ENCODE data around the gene IKZF1.
"Not testable (repeated sequence)": the region's sequence is repeated elsewhere in the genome, so short reads cannot be mapped to it uniquely, and the experiment has no call there.

Gene IKZF1

DNA sequence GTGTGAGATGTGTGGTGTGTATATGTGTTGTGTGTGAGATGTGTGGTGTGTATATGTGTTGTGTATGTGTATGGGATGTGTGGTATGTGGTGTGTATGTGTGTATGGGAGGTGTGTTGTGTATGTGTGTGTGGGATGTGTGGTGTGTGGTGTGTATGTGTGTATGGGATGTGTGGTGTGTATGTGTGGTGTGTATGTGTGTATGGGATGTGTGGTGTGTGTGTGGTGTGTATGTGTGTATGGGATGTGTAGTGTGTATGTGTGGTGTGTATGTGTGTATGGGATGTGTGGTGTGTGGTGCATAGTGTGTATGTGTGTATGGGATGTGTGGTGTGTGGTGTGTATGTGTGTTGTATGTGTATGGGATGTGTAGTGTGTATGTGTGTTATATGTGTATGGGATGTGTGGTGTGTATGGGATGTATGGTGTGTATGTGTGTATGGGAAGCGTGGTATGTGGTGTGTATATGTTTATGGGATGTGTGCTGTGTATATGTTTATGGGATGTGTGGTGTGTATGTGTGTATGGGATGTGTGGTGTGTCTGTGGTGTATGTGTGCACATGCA, 30.8 kb downstream of the IKZF1 start:
- Histone ChIP-seq H3K27ac (replicated peaks) (peak overlapping the region; percentile 92), H3K4me3 (replicated peaks; ENCODE audit: insufficient read depth, low read length) (no peak overlapping the region), H3K27me3 (ENCODE audit: insufficient read depth, poor library complexity, severe bottlenecking) (no peaks in the 10 kb centered on the region)
- DNase-seq (ENCODE audit: low read depth in 1 of 2, low spot score in 1 of 2), result no peak
- TF ChIP-seq GABPA (IDR thresholded peaks at IDR 0.05; ENCODE audit: low read depth), result no peak
- no peak; the same call in 1 of the 2 replicates for TF ChIP-seq POLR2AphosphoS5 (IDR thresholded peaks at IDR 0.05; ENCODE audit: low read depth)
- TF ChIP-seq REST (IDR thresholded peaks at IDR 0.05; ENCODE audit: insufficient replicate concordance, low read depth), result no peak

GRCh38 chr7:50335795-50336754, 31.6 kb downstream of the IKZF1 start:
- H3K27me3 ChIP-seq (ENCODE audit: insufficient read depth, poor library complexity, severe bottlenecking), result no peaks in the 10 kb centered on the region
- DNase-seq (ENCODE audit: low read depth in 1 of 2, low spot score in 1 of 2), result peak; percentile 86 to 95
- no peak overlapping the region for H3K4me3 ChIP-seq (replicated peaks; ENCODE audit: insufficient read depth, low read length)
- H3K27ac ChIP-seq (replicated peaks), result peak overlapping the region; percentile 92
- TF ChIP-seq REST (IDR thresholded peaks at IDR 0.05; ENCODE audit: insufficient replicate concordance, low read depth) (no peak), POLR2AphosphoS5 (IDR thresholded peaks at IDR 0.05; ENCODE audit: low read depth) (peak; percentile 72), SPI1 (IDR thresholded peaks at IDR 0.05; ENCODE audit: borderline replicate concordance, low read depth) (peak; percentile 49; the same call in 1 of the 2 replicates), GABPA (IDR thresholded peaks at IDR 0.05; ENCODE audit: low read depth) (no peak), CTCF (IDR thresholded peaks at IDR 0.05; ENCODE audit: insufficient read depth, low read length) (no peak)

DNA sequence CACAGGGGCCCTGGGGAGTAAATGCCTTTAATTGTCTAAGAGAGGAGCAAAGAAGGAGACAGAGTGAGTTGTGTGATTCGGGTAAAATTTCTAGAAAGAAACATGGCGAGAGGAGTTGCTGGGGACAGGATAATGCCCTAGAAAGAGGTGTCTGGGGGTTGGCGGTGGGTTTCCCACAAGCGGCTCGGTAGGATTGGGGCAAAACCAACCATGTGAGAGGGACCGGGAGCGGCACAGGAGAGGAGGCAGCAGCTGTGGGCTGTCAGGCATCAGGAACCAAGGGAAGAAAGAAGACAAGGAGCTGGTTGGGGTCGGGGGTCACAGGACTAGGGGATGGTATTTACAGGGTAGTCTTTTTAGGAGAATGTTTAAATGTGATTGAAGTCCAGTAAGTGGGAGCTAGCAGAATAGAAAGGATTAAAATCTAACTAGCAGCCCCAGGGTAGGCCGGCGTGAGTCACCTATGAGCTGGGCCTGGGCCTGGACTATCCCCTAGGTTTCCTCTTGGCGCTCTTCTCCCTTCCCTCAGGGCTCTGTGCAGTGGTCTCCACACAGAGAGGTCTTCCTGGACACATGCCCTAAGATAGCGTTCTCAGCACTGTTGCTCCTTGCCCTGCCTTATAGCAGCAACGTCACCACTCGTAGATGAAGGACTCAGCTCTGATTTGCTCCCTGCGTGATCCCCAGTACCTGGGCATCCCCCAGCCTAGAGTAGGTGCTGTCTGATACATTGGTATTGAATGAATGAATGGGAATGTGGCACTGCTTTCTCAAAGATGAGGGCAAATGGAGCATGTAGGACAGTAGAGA, 32.6 kb downstream of the IKZF1 start:
- Histone ChIP-seq H3K27me3 (ENCODE audit: insufficient read depth, poor library complexity, severe bottlenecking) (no peaks in the 10 kb centered on the region), H3K27ac (replicated peaks) (peak overlapping the region; percentile 92), H3K4me3 (replicated peaks; ENCODE audit: insufficient read depth, low read length) (no peak overlapping the region)
- TF ChIP-seq SPI1 (IDR thresholded peaks at IDR 0.05; ENCODE audit: borderline replicate concordance, low read depth), result no peak
- no peak for TF ChIP-seq GABPA (IDR thresholded peaks at IDR 0.05; ENCODE audit: low read depth)
- TF ChIP-seq REST (IDR thresholded peaks at IDR 0.05; ENCODE audit: insufficient replicate concordance, low read depth), result no peak
- TF ChIP-seq POLR2AphosphoS5 (IDR thresholded peaks at IDR 0.05; ENCODE audit: low read depth), result no peak
- no peak for TF ChIP-seq CTCF (IDR thresholded peaks at IDR 0.05; ENCODE audit: insufficient read depth, low read length)
- no peak for DNase-seq (ENCODE audit: low read depth in 1 of 2, low spot score in 1 of 2)

- H3K27me3 ChIP-seq (ENCODE audit: insufficient read depth, poor library complexity, severe bottlenecking); DNase-seq (ENCODE audit: low read depth in 1 of 2, low spot score in 1 of 2); H3K4me3 ChIP-seq (replicated peaks; ENCODE audit: insufficient read depth, low read length): not testable (repeated sequence)
- H3K27ac ChIP-seq (replicated peaks), result peak overlapping the region; percentile 92
Measured at GRCh38 chr7:50339472-50339871, 35.0 kb downstream of the IKZF1 start.
